Activated CD4-positive, alpha-beta T cell treated with anti-CD3 and anti-CD28 coated beads for 4 hours (primary cell): ENCODE data around the gene BICC1.

Source experiments
- DNase-seq, 2 donors: peaks; one replicate each; pipeline ENCODE4 v3.0.0-alpha.2; 2020

Gene BICC1

GRCh38 chr10:58516671-58517070 is 4.0 kb downstream of the BICC1 start:
- no peak for DNase-seq

DNA sequence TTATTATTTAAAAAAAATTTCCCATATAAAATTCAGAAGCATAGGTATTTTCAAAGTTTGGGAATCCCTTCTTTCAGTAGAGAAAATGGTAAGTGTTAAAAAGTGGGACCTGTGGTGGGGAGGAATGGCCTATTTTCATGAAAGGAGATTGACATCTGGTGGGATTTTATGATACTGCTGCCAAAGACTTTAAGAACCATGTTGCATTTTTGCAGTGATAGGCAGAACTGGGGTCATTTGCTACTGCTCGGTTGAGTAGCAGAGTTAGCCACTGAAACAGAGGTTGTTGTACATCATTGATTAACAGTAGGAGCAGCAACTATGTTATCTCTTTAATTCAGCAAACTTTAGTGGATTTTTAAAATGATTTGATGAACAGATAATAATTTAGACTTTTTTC is 4.4 kb downstream of the BICC1 start:
- DNase-seq, result no peak

DNA sequence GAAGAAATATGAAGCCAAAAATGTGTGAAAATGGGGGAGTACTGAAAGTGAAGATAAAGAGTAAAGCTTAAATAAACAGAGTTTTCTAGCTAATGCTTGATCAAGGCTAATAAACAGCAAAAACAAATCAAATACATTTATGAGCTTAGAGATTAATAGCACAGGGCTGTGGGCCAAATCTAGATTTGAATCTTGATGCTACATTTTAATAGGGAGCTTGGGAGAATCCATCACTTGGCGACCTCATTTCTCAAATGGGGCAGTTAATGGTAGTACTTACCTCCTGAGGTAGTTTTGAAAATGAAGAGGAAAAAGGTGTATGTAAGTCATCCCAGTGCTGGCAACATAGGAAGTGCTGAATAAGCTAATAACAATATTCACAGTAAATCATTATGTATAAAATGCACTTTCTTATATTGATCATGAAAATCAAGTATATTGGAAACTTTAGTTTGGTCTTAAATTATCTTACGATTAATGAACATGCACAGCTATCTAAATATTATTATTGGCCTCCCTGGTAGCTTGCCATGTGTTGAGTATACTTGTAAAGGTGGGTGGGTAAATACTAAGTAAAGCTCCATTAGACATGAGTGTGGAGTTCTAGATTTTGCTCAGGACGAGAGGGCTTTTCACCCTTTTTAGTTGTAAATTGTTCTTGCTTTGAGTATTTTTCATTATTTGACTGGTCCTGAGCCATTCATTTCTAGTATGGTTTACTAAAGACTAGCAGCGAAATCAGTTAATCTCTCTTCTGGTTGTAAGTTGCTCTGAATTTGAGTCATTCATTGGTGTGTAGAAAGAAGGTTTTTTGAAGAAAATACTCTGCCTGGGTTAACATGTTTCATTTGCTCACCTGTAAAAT is 5.1 kb downstream of the BICC1 start:
- no peak for DNase-seq

GRCh38 chr10:58518775-58519174 is 6.1 kb downstream of the BICC1 start:
- no peak for DNase-seq

DNA sequence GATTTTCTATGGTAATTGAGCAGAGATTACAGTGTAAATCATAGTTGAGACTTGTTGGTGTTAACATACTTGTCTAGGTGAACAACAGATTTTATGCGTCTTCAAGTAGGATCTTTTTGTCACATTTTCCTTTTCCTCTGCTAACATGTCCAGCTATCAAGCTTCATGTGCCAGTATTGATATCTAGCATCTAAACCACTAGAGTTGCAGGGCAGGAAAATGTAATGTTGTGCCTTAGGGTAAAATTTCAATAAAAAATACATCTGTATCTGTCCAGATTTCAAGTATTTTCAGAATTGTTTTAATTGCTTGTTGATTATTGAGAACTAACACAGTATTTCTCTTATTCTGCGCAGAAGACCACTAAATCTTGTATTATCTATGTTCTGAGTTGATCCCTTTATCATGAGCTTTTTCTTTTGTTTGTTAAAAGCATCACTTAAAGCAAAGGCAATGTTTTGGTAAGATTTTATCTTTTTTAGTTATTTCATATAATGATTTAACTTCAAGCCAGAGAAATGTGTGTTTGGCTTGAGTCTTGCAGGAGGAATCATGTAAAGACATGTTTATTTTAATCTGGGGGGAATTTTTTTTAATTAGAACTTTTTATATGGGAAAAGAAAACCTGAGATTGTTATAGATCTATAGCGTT is 16.5 kb downstream of the BICC1 start:
- DNase-seq, result no peak

DNA sequence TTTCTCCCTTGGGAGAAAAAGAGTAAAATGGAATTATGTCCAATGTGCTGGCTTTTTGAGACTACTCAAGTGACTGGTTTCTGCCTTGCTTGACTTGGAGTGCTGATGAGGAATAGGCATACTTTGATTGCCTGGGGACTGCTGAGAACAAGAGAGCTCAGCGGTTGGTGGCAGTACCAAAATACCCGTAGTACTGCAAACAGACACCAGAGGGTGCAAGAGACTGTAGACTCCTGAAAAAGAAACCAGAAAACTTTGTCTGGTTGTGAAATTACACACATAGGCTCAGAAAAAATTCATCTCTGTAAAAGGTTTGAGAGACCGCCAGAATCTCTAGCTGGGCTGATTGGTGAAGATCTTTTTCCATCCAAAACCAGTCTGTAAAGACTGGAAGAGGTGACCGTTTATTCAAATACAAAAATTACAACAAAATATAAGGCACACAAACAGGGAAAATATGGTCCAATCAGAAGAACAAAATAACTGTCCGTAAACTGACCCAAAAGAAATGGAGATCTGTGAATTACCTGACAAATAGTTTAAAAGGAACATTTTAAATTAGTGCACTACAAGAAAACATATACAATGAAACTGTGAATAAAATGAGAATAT is 18.5 kb downstream of the BICC1 start:
- DNase-seq, result peak in 1 of 2 donors; percentile 31

- no peak for DNase-seq
Measured at GRCh38 chr10:58535311-58535710, 22.6 kb downstream of the BICC1 start.

GRCh38 chr10:58543141-58543540 is 30.5 kb downstream of the BICC1 start:
- no peak for DNase-seq

- DNase-seq, result no peak
Measured at GRCh38 chr10:58544135-58544534, 31.5 kb downstream of the BICC1 start.

- no peak for DNase-seq
Measured at GRCh38 chr10:58545427-58545826, 32.8 kb downstream of the BICC1 start.

GRCh38 chr10:58546137-58546536 is 33.5 kb downstream of the BICC1 start:
- no peak for DNase-seq

DNA sequence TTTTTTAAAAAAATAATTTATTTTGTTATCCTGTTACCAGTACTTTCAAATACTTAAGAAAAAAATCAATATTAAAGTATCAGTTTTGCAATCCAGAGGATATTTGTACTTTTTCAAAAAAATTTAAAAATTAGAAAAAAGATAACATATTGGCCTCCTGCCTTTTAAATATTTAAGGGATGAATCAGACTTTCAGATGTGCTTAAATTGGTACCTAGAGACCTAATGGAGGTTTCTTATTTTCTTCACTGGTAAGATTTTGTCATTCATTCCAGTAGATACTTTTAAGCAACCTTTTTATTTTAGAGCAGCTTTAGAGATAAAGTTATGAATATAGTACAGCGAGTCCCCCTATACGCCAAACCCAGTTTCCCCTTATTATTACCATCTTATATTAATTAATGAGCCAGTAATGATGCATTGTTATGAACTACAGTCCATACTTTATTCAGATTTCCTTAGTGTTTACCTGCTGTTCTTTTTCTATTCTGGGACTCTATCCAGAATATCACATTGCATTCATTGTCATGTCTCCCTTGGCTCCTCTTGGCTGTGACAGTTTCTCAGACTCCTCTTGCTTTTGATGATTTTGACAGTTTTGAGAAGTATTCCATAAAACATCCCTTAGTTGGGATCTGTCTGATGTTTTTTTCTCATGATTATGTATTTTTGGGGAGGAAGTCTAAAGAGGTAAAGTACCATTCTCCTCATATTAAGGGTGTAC is 34.2 kb downstream of the BICC1 start:
- DNase-seq, result no peak

DNA sequence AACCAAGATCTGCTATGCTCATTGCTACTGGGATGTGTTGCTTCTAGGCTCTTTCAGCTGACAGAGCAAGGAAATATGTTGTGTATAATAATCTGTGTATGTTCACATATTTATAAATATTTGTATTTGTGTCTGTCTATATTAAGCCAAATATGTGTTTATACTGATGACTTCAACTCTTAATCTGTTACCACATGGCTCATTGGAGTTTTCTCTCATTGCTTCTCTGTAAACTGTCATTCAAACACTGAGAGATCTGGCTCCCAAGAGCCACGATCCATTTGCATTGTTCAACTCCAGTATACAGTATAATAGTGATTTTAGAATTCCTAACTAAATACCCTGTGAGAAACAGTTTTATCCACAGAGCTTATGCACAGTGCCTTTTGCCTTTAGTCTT is 35.3 kb downstream of the BICC1 start:
- DNase-seq, result no peak

GRCh38 chr10:58554316-58554715 is 41.6 kb downstream of the BICC1 start:
- no peak for DNase-seq

DNA sequence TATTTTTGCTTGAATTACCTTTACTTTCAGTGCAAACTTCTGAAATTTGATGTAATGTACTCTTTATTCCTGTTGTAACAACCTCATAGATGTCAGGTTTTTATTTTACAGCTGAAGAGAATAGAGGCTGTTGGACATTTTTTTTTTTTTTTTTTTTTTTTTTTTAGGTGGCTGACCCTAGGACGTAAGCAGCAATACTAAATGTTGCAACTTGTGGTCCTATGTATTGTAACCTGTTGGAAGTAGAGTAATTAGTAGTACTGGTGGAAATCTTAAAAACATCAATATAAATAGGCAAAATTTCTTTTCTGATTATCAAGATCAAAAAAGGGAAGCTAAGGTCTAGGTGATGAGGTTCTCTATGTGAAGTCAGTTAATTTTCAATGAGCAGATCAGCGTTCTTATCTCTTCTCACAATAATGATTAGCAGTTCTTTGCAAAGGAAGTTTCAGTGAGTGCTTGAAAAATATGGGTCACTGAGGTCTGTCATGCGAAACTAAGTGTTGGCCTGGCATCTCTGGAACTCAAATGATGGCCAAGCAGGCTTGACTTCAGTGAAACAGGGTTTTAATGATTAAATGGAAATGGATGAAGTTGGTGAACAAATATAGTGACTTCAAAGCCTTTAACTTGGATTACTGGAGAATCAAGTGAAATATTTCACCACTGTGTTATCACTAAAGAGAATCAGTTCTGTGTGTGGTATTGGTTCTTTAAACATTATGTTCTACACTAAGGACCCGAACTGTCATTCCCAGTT is 42.7 kb downstream of the BICC1 start:
- DNase-seq, result no peak

DNA sequence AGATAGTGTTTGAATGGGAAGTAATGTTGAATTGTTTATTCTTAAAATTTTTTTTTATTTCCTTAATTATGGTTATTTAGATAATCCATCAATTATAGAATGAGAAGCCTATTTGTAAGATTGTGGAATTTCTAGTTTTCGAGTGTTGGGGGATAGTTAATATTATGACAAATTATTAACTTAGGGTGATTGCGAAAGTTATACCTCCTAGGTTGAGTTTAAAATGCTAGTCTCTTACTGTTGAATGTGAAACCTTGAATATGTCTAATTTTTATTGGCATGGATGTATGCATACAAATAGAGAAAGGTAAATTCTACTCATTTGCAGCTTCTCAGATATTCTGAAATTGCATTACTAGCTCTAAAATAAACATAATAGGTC is 43.2 kb downstream of the BICC1 start:
- DNase-seq, result no peak

DNA sequence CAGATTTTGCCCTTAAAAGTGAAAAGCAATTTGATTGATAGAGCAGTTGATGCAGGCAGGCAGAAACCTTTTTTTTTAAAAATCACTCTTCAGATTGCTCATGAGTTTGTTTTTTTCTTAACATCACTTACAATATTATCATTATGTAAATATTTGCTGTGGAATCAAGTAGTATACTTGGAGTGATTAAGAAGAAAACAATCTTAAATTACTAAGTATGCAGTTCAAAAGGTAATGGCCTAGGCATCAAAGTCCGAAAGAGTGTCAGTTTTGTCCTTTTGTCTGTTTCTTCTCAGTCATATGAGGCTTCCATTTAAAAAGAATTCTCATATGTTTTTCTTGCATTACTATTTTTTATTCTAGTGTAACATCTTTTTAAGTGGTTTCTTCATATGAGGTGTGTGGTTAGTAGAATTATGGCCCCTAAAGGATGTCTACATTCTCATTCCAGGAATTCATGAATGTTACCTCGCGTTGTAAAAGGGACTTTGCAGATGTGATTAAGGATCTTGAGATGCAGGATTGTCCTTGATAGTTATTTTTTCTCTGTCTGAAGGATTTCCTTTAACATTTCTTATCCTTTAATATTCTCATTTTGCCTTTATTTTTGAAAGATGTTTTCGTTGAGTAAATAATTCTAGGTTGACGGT is 44.0 kb downstream of the BICC1 start:
- no peak for DNase-seq

GRCh38 chr10:58557714-58558113 is 45.0 kb downstream of the BICC1 start:
- no peak for DNase-seq

DNA sequence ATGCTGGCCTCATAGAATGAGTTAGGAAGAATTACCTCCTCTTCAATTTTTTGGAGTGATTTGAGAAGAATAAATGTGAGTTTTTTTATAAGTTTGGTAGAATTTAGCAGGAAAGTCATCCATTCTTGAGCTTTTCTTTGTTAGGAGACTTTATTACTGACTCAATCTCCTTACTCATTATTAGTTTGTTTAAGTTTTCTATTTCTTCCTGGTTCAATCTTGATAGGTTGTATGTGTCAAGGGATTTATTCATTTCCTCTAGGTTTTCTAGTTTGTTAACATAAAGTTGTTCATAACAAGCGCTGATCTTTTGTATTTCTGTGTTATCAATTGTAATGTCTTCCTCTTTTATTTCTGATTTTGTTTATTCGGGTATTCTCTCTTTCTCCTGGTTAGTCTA is 47.4 kb downstream of the BICC1 start:
- DNase-seq, result no peak

DNA sequence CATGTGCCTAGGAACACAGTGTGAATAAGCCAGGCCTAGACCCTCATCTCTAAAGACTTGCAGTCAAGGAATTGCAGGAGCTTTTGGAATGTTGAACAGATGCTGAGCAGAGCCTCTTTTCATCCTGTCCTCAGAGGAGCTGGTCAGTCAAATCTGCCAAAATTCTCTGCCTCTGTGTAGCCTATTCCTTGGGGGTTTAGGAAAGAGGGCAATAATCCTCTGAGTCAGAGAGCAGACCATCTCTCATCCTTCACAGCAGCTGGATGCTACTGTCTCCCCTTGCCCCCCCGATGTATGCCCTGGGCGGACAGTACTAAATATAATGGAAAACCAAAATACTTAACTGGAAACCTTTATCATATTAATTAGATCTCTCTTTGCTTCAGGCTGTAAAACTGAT is 52.6 kb downstream of the BICC1 start:
- DNase-seq, result no peak

DNA sequence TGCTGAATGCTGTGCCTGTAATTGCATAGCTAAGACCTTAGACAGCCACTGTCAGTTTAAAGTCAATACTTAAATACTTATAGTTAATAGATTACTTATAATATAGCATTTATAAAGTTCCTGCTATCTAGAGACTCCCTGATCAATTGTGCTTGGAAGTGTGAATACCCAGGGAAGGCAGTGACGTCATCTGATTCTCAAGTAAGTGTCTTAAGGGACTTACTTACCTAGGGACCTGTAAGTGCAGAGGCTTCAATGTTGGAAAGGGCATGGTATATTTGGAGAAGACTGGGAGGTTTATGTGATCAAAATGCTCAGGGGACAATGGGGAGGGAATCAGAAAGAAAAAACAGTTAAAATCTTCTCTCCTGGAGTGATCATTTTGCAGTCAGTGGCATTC is 55.0 kb downstream of the BICC1 start:
- DNase-seq, result no peak

DNA sequence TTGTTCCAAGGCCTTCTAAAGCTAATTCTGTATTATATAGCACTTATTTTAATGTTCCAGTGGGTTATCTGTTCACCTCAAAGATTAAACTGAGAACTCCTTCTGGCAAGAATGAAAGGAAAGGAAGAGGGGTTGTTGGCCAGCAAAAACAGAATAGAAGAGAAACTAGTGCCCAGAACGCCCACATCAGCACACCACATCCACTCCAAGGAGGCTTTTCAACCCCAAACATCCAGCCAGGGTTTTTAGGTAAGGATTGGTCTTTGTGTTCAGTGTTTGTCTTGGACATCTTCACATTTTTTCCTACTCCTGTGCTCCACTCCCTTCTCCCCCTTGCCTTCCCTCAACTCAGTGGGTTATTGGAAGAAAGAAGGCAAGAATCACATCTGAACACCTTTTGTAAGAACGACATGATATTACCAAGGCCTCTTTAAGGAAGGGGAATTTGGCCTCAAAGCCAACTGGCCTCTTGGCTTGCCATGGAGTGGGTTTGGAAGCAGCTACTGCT is 55.8 kb downstream of the BICC1 start:
- no peak for DNase-seq
